WERI-Rb-1 (cell line): ENCODE data around the gene CAMTA1.
A peak's percentile ranks its signal among the peaks of the same experiment; 100 is the strongest.

Experiments
- DNase-seq: peaks from one replicate; pipeline ENCODE4 v3.0.0-alpha.2; 2020
- H3K27ac ChIP-seq: fragments of 250-450 bp; sonication (Bioruptor Pico); 2 replicates; pipeline ENCODE4 v1.5.1; 2020; ENCODE audit warnings: mild to moderate bottlenecking, moderate library complexity
- H3K27me3 ChIP-seq: fragments of 250-450 bp; sonication (Bioruptor Pico); 2 replicates; pipeline ENCODE4 v1.5.1; 2021; ENCODE audit warnings: mild to moderate bottlenecking, low read depth, moderate library complexity; ENCODE audit not compliant: insufficient read depth, severe bottlenecking
- H3K36me3 ChIP-seq: fragments of 250-450 bp; sonication (Bioruptor Pico); 2 replicates; pipeline ENCODE4 v1.5.1; 2020; ENCODE audit warnings: mild to moderate bottlenecking, moderate library complexity
- H3K4me3 ChIP-seq: 2 replicates; pipeline ENCODE4 v1.5.1; 2011; ENCODE audit warnings: low read depth, mild to moderate bottlenecking, control low read depth, low read length
- H3K9me3 ChIP-seq: fragments of 250-450 bp; sonication (Bioruptor Pico); 2 replicates; pipeline ENCODE4 v1.5.1; 2021; ENCODE audit warnings: mild to moderate bottlenecking, moderate library complexity; ENCODE audit not compliant: severe bottlenecking
- CTCF ChIP-seq: IDR thresholded peaks from 2 replicates; pipeline ENCODE4 v1.5.1; 2011; ENCODE audit warnings: low read depth, mild to moderate bottlenecking, control low read depth, inconsistent platforms, low read length

CAMTA1 gene

GRCh38 chr1:7313081-7313546, 527.9 kb downstream of the CAMTA1 start:
- no peak for TF ChIP-seq CTCF
- DNase-seq = no peak
- Histone ChIP-seq H3K27ac (no peak overlapping the region), H3K27me3 (no peaks in the 10 kb centered on the region), H3K4me3 (no peak overlapping the region), H3K36me3 (no peaks in the 10 kb centered on the region), H3K9me3 (no peaks in the 10 kb centered on the region)

GRCh38 chr1:7313826-7314225, 528.6 kb downstream of the CAMTA1 start:
- no peak for TF ChIP-seq CTCF
- H3K9me3 ChIP-seq = no peaks in the 10 kb centered on the region
- no peak overlapping the region for H3K4me3 ChIP-seq
- H3K27me3 ChIP-seq = no peaks in the 10 kb centered on the region
- no peak overlapping the region for H3K27ac ChIP-seq
- DNase-seq = no peak
- no peaks in the 10 kb centered on the region for H3K36me3 ChIP-seq

- no peak overlapping the region for H3K4me3 ChIP-seq
- no peaks in the 10 kb centered on the region for H3K27me3 ChIP-seq
These were observed 530.1 kb downstream of the CAMTA1 start for GRCh38 chr1:7315316-7315715.

GRCh38 chr1:7315946-7316345, 530.7 kb downstream of the CAMTA1 start:
- peak; percentile 75 for DNase-seq
- H3K36me3 ChIP-seq = no peaks in the 10 kb centered on the region
- TF ChIP-seq CTCF = no peak
- no peaks in the 10 kb centered on the region for H3K9me3 ChIP-seq
- no peak overlapping the region for H3K4me3 ChIP-seq
- H3K27ac ChIP-seq = no peak overlapping the region
- H3K27me3 ChIP-seq = no peaks in the 10 kb centered on the region

More at GRCh38 chr1:7315316-7315715, 530.1 kb downstream of the CAMTA1 start:
- no peaks in the 10 kb centered on the region for H3K9me3 ChIP-seq
- no peak for DNase-seq
- no peak overlapping the region for H3K27ac ChIP-seq
- no peaks in the 10 kb centered on the region for H3K36me3 ChIP-seq
- no peak for TF ChIP-seq CTCF

GRCh38 chr1:7317888-7318287, 532.6 kb downstream of the CAMTA1 start:
- no peak for TF ChIP-seq CTCF
- no peaks in the 10 kb centered on the region for H3K36me3 ChIP-seq
- DNase-seq = no peak
- no peaks in the 10 kb centered on the region for H3K27me3 ChIP-seq
- no peaks in the 10 kb centered on the region for H3K9me3 ChIP-seq
- H3K4me3 ChIP-seq = no peak overlapping the region
- H3K27ac ChIP-seq = no peak overlapping the region

GRCh38 chr1:7319196-7319595, 533.9 kb downstream of the CAMTA1 start:
- TF ChIP-seq CTCF = no peak
- Histone ChIP-seq H3K27me3 (no peaks in the 10 kb centered on the region), H3K27ac (no peak overlapping the region), H3K4me3 (no peak overlapping the region), H3K9me3 (no peaks in the 10 kb centered on the region), H3K36me3 (no peaks in the 10 kb centered on the region)
- DNase-seq = no peak
